KMS-11 (cell line): ENCODE measurements around the gene PIGX.

Experiments
- H2AFZ ChIP-seq: fragments of 200-600 bp; sonication (generic); 2 replicates; pipeline ENCODE4 v1.6.1; 2016; ENCODE audit warnings: antibody characterized with exemption, mixed run types, low read depth
- H3K27ac ChIP-seq: fragments of 200-600 bp; sonication (generic); 2 replicates; pipeline ENCODE4 v1.6.1; 2016; ENCODE audit warnings: mild to moderate bottlenecking, mixed run types
- H3K27me3 ChIP-seq: fragments of 200-600 bp; sonication (generic); 2 replicates; pipeline ENCODE4 v1.6.1; 2017; ENCODE audit warnings: mild to moderate bottlenecking, low read depth, mixed run types, moderate library complexity; ENCODE audit not compliant: insufficient read depth
- H3K36me3 ChIP-seq: fragments of 200-600 bp; sonication (generic); 2 replicates; pipeline ENCODE4 v1.6.1; 2017; ENCODE audit warnings: mild to moderate bottlenecking, mixed run types; ENCODE audit not compliant: insufficient read depth
- H3K4me1 ChIP-seq: fragments of 200-600 bp; sonication (generic); 2 replicates; pipeline ENCODE4 v1.6.1; 2016; ENCODE audit warnings: mild to moderate bottlenecking, low read depth, mixed run types; ENCODE audit not compliant: poor library complexity, severe bottlenecking
- H3K4me2 ChIP-seq: fragments of 200-600 bp; sonication (generic); 2 replicates; pipeline ENCODE4 v1.7.0; 2016; ENCODE audit warnings: mild to moderate bottlenecking, mixed run types
- H3K4me3 ChIP-seq: fragments of 200-600 bp; sonication (generic); IDR thresholded peaks from 2 replicates; pipeline ENCODE4 v1.6.1; 2017; ENCODE audit warnings: low read depth, low read length, mixed read lengths; ENCODE audit not compliant: insufficient read depth
- H3K79me2 ChIP-seq: fragments of 200-600 bp; sonication (generic); 2 replicates; pipeline ENCODE4 v1.6.1; 2016; ENCODE audit warnings: low read depth, mixed run types; ENCODE audit not compliant: insufficient read depth
- H3K9ac ChIP-seq: fragments of 200-600 bp; sonication (generic); 2 replicates; pipeline ENCODE4 v1.6.1; 2016; ENCODE audit warnings: mild to moderate bottlenecking, mixed run types
- H4K20me1 ChIP-seq: fragments of 200-600 bp; sonication (generic); 2 replicates; pipeline ENCODE4 v1.6.1; 2016; ENCODE audit warnings: mild to moderate bottlenecking, mixed run types; ENCODE audit not compliant: insufficient read depth
- TF ChIP-seq, protein P1 (sequence below): fragments of 200-600 bp; sonication (generic); conservative IDR thresholded peaks from 2 replicates; pipeline ENCODE4 v1.6.1; 2017; ENCODE audit warnings: low read depth, mild to moderate bottlenecking, antibody characterized with exemption, low read length, moderate library complexity, mixed read lengths

Gene PIGX

GRCh38 chr3:196726788-196727675, 14.9 kb downstream of the PIGX start:
- Histone ChIP-seq H3K4me2 (no peak overlapping the region), H2AFZ (no peak overlapping the region), H3K9ac (no peak overlapping the region), H3K4me1 (no peaks in the 10 kb centered on the region), H3K79me2 (no peaks in the 10 kb centered on the region), H4K20me1 (no peaks in the 10 kb centered on the region), H3K4me3 (no peak overlapping the region), H3K36me3 (no peaks in the 10 kb centered on the region; the same call in 1 of the 2 replicates), H3K27ac (no peak overlapping the region), H3K27me3 (no peaks in the 10 kb centered on the region)
- TF ChIP-seq, protein P1, sequence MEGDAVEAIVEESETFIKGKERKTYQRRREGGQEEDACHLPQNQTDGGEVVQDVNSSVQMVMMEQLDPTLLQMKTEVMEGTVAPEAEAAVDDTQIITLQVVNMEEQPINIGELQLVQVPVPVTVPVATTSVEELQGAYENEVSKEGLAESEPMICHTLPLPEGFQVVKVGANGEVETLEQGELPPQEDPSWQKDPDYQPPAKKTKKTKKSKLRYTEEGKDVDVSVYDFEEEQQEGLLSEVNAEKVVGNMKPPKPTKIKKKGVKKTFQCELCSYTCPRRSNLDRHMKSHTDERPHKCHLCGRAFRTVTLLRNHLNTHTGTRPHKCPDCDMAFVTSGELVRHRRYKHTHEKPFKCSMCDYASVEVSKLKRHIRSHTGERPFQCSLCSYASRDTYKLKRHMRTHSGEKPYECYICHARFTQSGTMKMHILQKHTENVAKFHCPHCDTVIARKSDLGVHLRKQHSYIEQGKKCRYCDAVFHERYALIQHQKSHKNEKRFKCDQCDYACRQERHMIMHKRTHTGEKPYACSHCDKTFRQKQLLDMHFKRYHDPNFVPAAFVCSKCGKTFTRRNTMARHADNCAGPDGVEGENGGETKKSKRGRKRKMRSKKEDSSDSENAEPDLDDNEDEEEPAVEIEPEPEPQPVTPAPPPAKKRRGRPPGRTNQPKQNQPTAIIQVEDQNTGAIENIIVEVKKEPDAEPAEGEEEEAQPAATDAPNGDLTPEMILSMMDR, result no peak

- TF ChIP-seq, protein P1, result no peak
- H3K27ac ChIP-seq, result no peak overlapping the region
Measured at GRCh38 chr3:196735751-196736150, 23.6 kb downstream of the PIGX start.

GRCh38 chr3:196736670-196737374, 24.6 kb downstream of the PIGX start:
- H4K20me1 ChIP-seq, result peaks cover 4% of the 10 kb centered on the region; the same call in 1 of the 2 replicates
- H3K4me3 ChIP-seq, result no peak overlapping the region
- no peak overlapping the region for H3K27ac ChIP-seq
- 0 out of 2 replicates have a peak, but pooled peaks cover 4% of the 10 kb centered on the region for H3K36me3 ChIP-seq
- no peak overlapping the region for H3K4me2 ChIP-seq
- TF ChIP-seq, protein P1, result no peak
- peaks cover 17% of the 10 kb centered on the region for H3K79me2 ChIP-seq
- H3K9ac ChIP-seq, result no peak overlapping the region
- no peaks in the 10 kb centered on the region for H3K27me3 ChIP-seq
- H2AFZ ChIP-seq, result no peak overlapping the region
- H3K4me1 ChIP-seq, result peaks cover 9% of the 10 kb centered on the region

More at GRCh38 chr3:196735751-196736150, 23.6 kb downstream of the PIGX start:
- Histone ChIP-seq H4K20me1 (no peaks in the 10 kb centered on the region), H3K9ac (no peak overlapping the region), H3K27me3 (no peaks in the 10 kb centered on the region), H3K36me3 (0 out of 2 replicates have a peak, but pooled peaks cover 4% of the 10 kb centered on the region), H3K79me2 (peaks cover 6% of the 10 kb centered on the region), H3K4me3 (no peak overlapping the region), H3K4me1 (peaks cover 5% of the 10 kb centered on the region), H3K4me2 (no peak overlapping the region), H2AFZ (no peak overlapping the region)

GRCh38 chr3:196737655-196738054, 25.5 kb downstream of the PIGX start:
- Histone ChIP-seq H2AFZ (no peak overlapping the region), H4K20me1 (peaks cover 5% of the 10 kb centered on the region; the same call in 1 of the 2 replicates), H3K4me1 (peaks cover 16% of the 10 kb centered on the region), H3K4me2 (no peak overlapping the region), H3K36me3 (0 out of 2 replicates have a peak, but pooled peaks cover 4% of the 10 kb centered on the region), H3K27ac (no peak overlapping the region), H3K9ac (no peak overlapping the region), H3K27me3 (no peaks in the 10 kb centered on the region), H3K79me2 (peaks cover 25% of the 10 kb centered on the region), H3K4me3 (no peak overlapping the region)
- TF ChIP-seq, protein P1, result no peak
